ENCODE results near the gene BNC2.

Gene BNC2

DNA sequence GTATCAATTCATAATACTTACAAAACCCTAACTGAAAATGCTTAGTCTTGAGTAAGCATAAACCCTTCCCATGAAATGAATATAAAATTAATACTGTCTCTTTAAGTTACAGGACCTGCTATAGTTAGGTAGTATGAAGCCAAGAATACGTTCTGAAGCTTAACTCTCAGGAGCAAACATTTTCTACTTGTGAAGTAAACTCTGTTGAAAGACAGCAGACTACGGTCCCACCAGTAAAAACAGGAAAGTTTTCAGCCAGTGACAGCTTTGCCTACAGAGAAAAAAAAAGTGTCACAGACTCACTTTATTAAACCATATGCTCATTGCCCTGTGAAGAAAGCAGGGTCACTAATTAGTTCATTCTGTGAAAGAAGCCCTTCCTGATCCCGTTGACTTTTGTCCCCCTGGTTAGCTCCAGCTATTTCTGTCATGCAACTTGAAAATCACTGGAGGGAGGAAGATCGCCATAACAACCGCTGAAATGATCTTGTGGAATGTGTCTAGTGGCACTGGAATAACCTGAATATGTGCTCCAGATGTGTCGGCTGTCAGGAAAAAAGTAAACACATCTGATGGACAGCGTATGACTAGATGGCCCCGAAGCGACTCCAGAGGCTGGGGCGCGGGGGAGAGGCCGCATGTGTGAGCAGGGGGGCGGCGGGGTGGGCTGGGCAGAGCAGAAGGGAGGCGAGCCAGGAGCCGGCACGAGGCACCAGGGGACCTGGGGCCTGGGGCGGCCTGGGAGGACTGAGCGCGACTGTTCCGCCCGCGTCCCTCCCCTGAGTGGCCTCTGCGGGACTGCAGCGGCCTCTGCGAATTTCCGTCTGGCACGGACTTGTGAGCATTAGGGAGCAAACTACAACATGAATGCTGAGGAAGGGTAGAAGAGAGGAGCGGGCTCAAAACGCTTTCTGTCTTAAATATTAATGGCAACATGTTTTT is 41.9 kb downstream of the BNC2 start:
- no peak for DNase-seq (ENCODE audit: low read depth)
- TF ChIP-seq, protein P1, sequence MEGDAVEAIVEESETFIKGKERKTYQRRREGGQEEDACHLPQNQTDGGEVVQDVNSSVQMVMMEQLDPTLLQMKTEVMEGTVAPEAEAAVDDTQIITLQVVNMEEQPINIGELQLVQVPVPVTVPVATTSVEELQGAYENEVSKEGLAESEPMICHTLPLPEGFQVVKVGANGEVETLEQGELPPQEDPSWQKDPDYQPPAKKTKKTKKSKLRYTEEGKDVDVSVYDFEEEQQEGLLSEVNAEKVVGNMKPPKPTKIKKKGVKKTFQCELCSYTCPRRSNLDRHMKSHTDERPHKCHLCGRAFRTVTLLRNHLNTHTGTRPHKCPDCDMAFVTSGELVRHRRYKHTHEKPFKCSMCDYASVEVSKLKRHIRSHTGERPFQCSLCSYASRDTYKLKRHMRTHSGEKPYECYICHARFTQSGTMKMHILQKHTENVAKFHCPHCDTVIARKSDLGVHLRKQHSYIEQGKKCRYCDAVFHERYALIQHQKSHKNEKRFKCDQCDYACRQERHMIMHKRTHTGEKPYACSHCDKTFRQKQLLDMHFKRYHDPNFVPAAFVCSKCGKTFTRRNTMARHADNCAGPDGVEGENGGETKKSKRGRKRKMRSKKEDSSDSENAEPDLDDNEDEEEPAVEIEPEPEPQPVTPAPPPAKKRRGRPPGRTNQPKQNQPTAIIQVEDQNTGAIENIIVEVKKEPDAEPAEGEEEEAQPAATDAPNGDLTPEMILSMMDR (IDR thresholded peaks at IDR 0.05; ENCODE audit: insufficient read depth, low read depth, low read length, missing control alignments), result no peak
- H3K4me3 ChIP-seq (ENCODE audit: low read depth, low read length), result no peak overlapping the region

DNA sequence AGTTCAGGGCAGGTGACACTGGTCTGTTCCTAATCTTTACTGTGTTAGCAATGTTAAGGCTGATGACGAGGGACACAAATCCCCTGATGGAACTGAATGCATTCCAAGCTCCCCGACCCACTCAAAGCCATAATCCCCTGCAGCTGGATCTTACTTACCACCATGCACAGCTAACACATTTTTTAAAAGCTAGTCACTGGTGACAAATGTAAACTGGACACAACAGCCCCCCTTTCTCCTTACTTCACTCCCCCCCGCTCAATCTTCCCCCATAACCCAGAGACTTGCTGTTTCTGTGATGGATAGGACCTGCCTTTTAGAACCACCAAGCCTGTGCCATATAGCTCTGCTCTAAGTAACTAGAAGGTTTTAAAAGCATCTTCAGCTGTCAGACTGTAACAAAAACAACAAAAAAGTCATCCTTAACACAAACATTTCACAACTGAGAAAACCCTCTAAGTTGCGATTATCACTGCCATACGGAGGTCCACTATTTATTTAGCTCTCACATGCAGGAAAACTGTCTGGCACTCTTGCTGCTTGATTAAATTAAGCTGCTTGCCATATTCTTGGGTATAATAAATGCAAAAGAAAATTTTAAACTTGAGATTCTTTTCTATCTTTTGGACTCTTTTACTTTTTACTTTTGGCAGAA is 44.4 kb downstream of the BNC2 start:
- TF ChIP-seq, protein P1 (IDR thresholded peaks at IDR 0.05; ENCODE audit: insufficient read depth, low read depth, low read length, missing control alignments), result no peak
- no peak for DNase-seq (ENCODE audit: low read depth)
- no peak overlapping the region for H3K4me3 ChIP-seq (ENCODE audit: low read depth, low read length)

DNA sequence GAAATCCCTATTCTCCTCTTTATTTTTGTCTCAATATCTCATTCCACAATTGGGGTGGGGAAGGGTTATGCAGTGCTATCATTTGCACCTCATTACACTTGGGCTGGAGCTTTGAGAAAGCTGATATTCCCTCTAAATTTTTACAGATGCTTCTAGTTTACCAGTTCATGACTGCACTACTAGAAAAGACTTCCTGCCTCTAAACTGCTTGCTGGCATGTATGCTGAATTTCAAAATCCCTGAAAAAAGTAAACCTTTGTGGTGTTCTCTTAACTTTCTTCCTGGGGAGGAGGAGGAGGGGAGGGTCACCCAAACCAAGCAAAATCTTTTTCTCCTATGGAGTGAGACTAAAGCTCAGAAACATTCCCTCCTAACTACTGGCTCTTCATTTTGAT is 45.1 kb downstream of the BNC2 start:
- DNase-seq (ENCODE audit: low read depth), result no peak
- TF ChIP-seq, protein P1 (IDR thresholded peaks at IDR 0.05; ENCODE audit: insufficient read depth, low read depth, low read length, missing control alignments), result no peak
- no peak overlapping the region for H3K4me3 ChIP-seq (ENCODE audit: low read depth, low read length)

DNA sequence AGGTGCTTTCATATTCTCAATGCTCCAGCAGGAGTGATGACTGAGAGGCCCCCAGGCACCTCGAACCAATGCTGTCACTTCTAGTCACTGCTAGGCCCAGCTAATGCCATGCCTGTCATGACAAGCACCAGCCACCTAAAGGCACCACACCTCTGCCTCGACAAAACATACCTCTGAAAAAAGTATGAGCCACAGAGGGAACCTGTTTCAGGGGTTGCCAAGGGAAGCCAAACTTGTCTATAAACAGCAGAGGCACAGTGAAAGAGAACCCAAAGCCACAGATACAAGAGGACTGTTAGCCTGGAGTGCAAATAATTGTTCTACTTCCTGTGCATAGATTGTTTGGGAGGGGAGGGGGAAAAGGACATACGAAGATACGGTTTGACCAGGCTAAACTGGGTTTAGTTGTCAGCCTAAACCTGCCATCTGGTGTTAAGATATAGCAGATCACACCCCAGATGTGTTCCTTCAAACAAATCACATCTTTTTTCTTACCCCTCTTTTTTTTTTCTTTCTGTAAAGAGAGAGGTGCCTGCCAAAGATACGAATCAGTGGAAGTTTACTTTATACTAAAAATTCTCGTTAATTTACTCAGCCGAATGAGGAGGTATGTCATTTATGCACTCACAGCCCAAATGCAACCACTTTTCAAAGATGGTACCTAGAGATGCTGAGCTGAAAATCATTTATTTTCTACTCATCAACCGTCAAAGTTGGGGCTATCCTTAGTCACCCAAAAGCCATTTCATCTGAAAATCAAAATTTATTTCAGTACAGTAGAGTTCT is 45.7 kb downstream of the BNC2 start:
- DNase-seq (ENCODE audit: low read depth), result peak; percentile 12
- TF ChIP-seq, protein P1 (IDR thresholded peaks at IDR 0.05; ENCODE audit: insufficient read depth, low read depth, low read length, missing control alignments), result no peak
- no peak overlapping the region for H3K4me3 ChIP-seq (ENCODE audit: low read depth, low read length)

DNA sequence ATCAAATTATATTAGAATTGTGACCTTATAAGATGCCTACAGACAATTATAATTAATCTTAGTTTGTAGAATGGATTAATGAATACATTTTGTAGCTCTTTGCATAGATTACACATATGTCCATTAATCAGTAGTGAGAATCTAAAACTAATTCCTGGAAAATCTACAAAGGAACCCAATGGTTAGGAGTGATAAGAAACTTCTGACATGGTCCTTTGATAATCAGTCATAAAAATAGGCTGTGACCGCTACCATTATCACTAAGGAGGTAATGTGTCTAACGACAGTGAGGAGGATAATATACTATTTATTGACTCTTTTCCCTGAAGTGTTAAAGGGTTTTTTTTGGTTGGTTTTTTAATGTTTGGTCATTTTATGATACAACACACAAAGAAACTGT is 46.6 kb downstream of the BNC2 start:
- TF ChIP-seq, protein P1 (IDR thresholded peaks at IDR 0.05; ENCODE audit: insufficient read depth, low read depth, low read length, missing control alignments), result no peak
- H3K4me3 ChIP-seq (ENCODE audit: low read depth, low read length), result no peak overlapping the region
- no peak for DNase-seq (ENCODE audit: low read depth)

DNA sequence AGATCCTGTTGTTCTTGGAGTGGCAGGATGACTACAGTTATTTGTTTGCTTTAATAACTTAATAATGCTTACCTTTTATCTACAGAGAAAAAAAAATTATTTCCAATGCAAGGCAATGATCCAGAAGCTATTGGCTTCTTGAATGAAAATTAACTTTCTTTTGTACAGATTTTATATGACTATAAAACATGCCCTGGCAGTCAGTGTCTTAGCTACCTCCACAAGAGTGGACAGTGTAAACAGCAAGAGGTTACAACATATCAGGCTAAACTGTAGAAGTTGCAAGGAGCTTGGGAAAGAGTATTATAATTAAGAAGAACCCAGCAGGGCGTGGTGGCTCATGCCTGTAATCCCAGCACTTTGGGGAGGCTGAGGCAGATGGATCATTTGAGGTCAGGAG is 49.1 kb downstream of the BNC2 start:
- no peak for DNase-seq (ENCODE audit: low read depth)
- TF ChIP-seq, protein P1 (IDR thresholded peaks at IDR 0.05; ENCODE audit: insufficient read depth, low read depth, low read length, missing control alignments), result no peak
- H3K4me3 ChIP-seq (ENCODE audit: low read depth, low read length), result no peak overlapping the region

Data from GM12865 (cell line).